ENCODE data around the gene ARG2. TPM values are rescaled to one million over a fixed set of nuclear protein-coding genes. Genes with fewer than 3 reads are reported as not detected.
A peak's percentile ranks its signal among the peaks of the same experiment; 100 is the strongest.

The ARG2 gene
- total RNA-seq, 3 donors from 2014 or later (not counting 1 experiment from before 2014, with no cell fraction given), result 1.2 to 7.4 (median 1.4) TPM

- Mint-ChIP-seq H3K9me3 (no peaks in the 10 kb centered on the region), H3K27me3 (ENCODE audit: low read depth in 2 of 2) (no peaks in the 10 kb centered on the region), H3K4me3 (no peak overlapping the region), H3K27ac (peak overlapping the region; percentile 46 to 58), H3K4me1 (peaks cover 0 to 5% of the 10 kb centered on the region in 2 donors), H3K36me3 (no peaks in the 10 kb centered on the region)
- H3K4me1 ChIP-seq (ENCODE audit: control insufficient read depth, insufficient read depth, low read length), result no peaks in the 10 kb centered on the region
- DNase-seq, result no peak
- ATAC-seq, result no peak
- no peaks in the 10 kb centered on the region for H3K9me3 ChIP-seq (ENCODE audit: control insufficient read depth, insufficient read depth, low read length)
- no peak for TF ChIP-seq CTCF (IDR thresholded peaks at IDR 0.05)
- H3K27me3 ChIP-seq (ENCODE audit: control insufficient read depth, insufficient read depth, low read length), result no peaks in the 10 kb centered on the region
- peaks cover 9% of the 10 kb centered on the region for H3K36me3 ChIP-seq (ENCODE audit: control insufficient read depth, insufficient read depth, low read length)
- 91% methylated on average over 1 of the region's 5 CpGs for WGBS (ENCODE audit: insufficient coverage)
- no peak overlapping the region for H3K27ac ChIP-seq (ENCODE audit: low read length)
- H3K4me3 ChIP-seq (ENCODE audit: low read length), result no peak overlapping the region
- intact Hi-C loops (cut with micrococcal nuclease), result no loop called here
Observed at GRCh38 chr14:67641902-67642749, 22.4 kb downstream of the ARG2 start.

GRCh38 chr14:67643713-67644112 lies 24.0 kb downstream of the ARG2 start:
- Histone ChIP-seq H3K36me3 (ENCODE audit: control insufficient read depth, insufficient read depth, low read length) (peaks cover 25% of the 10 kb centered on the region), H3K27me3 (ENCODE audit: control insufficient read depth, insufficient read depth, low read length) (no peaks in the 10 kb centered on the region), H3K27ac (ENCODE audit: low read length) (no peak overlapping the region), H3K4me1 (ENCODE audit: control insufficient read depth, insufficient read depth, low read length) (no peaks in the 10 kb centered on the region), H3K9me3 (ENCODE audit: control insufficient read depth, insufficient read depth, low read length) (no peaks in the 10 kb centered on the region), H3K4me3 (ENCODE audit: low read length) (no peak overlapping the region)
- no peaks in the 10 kb centered on the region for H3K27me3 Mint-ChIP-seq (ENCODE audit: low read depth in 2 of 2)
- no peak for TF ChIP-seq CTCF (IDR thresholded peaks at IDR 0.05)
- ATAC-seq, result no peak
- H3K4me1 Mint-ChIP-seq, result peaks cover 0 to 5% of the 10 kb centered on the region in 2 donors
- intact Hi-C loops (cut with micrococcal nuclease), result no loop called here
- H3K9me3 Mint-ChIP-seq, result no peaks in the 10 kb centered on the region
- no peak for DNase-seq
- H3K27ac Mint-ChIP-seq, result peak overlapping the region; percentile 50 to 56
- 100% methylated on average over 1 of the region's 1 CpG for WGBS (ENCODE audit: insufficient coverage)
- no peaks in the 10 kb centered on the region for H3K36me3 Mint-ChIP-seq
- no peak overlapping the region for H3K4me3 Mint-ChIP-seq

- Mint-ChIP-seq H3K36me3 (peaks cover 1% of the 10 kb centered on the region), H3K4me3 (no peak overlapping the region), H3K9me3 (no peaks in the 10 kb centered on the region), H3K27ac (peak overlapping the region; percentile 43 to 50), H3K4me1 (peaks cover 0 to 5% of the 10 kb centered on the region in 2 donors), H3K27me3 (ENCODE audit: low read depth in 2 of 2) (no peaks in the 10 kb centered on the region)
- Histone ChIP-seq H3K4me3 (ENCODE audit: low read length) (no peak overlapping the region), H3K9me3 (ENCODE audit: control insufficient read depth, insufficient read depth, low read length) (no peaks in the 10 kb centered on the region), H3K4me1 (ENCODE audit: control insufficient read depth, insufficient read depth, low read length) (no peaks in the 10 kb centered on the region), H3K36me3 (ENCODE audit: control insufficient read depth, insufficient read depth, low read length) (peaks cover 32% of the 10 kb centered on the region), H3K27ac (ENCODE audit: low read length) (no peak overlapping the region), H3K27me3 (ENCODE audit: control insufficient read depth, insufficient read depth, low read length) (no peaks in the 10 kb centered on the region)
- intact Hi-C loops (cut with micrococcal nuclease), result no loop called here
- no peak for DNase-seq
- ATAC-seq, result no peak
- WGBS (ENCODE audit: insufficient coverage), result 97% methylated on average over 2 of the region's 2 CpGs
- TF ChIP-seq CTCF (IDR thresholded peaks at IDR 0.05), result no peak
Observed at GRCh38 chr14:67644428-67644827, 24.7 kb downstream of the ARG2 start.

Data from natural killer cell (primary cell).